ENCODE measurements around the gene MIS18A.

DNA sequence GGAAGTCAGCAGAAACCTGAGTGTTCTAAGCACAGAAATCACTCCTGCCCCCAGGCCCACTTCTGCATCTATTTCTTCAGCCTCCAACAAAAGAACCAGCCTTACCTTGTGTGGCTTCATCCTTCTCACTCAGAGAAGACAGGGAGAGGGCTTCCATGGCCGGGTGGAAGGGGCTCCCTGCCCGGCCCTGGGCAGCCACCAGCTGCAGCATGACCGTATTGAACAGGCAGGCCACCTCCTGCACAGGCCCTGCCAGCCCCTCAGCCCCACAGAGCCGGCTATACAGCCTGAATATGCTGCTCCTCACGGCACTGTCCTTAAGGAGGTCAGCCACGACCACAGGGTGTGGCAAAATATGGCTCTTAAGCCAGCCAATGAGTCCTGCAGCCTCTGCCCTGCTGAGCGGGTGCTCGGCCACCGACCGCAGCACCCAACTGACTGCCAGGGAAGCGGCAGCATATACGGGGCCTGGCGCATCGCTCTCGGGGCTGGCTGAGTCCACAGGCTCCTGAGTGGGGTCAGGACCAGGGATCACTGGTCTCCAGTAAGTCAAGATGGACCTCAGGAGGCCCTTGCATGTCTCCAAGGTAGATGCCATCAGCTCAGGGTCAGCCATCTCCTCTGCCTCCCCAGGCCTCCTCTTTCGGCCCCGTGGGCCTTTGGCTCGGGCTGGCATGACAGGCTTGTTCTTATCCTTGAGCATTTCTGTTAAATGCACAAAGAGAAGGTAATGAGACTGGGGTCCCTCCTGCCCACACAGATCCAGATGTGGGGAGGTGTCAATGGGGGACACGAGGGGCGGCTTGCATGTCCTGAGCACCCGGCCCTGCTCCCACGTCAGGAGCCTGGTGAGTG lies 37.7 kb upstream of the MIS18A start:
- TF ChIP-seq YY1 (IDR thresholded peaks at IDR 0.05; ENCODE audit: low read depth), result no peak
- no peak for TF ChIP-seq EP300 (IDR thresholded peaks at IDR 0.05; ENCODE audit: borderline replicate concordance)
- TF ChIP-seq, protein P1, sequence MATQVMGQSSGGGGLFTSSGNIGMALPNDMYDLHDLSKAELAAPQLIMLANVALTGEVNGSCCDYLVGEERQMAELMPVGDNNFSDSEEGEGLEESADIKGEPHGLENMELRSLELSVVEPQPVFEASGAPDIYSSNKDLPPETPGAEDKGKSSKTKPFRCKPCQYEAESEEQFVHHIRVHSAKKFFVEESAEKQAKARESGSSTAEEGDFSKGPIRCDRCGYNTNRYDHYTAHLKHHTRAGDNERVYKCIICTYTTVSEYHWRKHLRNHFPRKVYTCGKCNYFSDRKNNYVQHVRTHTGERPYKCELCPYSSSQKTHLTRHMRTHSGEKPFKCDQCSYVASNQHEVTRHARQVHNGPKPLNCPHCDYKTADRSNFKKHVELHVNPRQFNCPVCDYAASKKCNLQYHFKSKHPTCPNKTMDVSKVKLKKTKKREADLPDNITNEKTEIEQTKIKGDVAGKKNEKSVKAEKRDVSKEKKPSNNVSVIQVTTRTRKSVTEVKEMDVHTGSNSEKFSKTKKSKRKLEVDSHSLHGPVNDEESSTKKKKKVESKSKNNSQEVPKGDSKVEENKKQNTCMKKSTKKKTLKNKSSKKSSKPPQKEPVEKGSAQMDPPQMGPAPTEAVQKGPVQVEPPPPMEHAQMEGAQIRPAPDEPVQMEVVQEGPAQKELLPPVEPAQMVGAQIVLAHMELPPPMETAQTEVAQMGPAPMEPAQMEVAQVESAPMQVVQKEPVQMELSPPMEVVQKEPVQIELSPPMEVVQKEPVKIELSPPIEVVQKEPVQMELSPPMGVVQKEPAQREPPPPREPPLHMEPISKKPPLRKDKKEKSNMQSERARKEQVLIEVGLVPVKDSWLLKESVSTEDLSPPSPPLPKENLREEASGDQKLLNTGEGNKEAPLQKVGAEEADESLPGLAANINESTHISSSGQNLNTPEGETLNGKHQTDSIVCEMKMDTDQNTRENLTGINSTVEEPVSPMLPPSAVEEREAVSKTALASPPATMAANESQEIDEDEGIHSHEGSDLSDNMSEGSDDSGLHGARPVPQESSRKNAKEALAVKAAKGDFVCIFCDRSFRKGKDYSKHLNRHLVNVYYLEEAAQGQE (IDR thresholded peaks at IDR 0.05; ENCODE audit: low read depth), result no peak
- no peak for TF ChIP-seq TEAD4 (IDR thresholded peaks at IDR 0.05)
- TF ChIP-seq, protein P2, sequence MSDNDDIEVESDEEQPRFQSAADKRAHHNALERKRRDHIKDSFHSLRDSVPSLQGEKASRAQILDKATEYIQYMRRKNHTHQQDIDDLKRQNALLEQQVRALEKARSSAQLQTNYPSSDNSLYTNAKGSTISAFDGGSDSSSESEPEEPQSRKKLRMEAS (IDR thresholded peaks at IDR 0.05), result no peak
